Esophagus muscularis mucosa (tissue), 4 donors: ENCODE measurements around the gene C1GALT1.

ENCODE experiments used
- EP300 ChIP-seq: sonication (generic); formaldehyde crosslinking; IDR thresholded peaks from one replicate; pipeline ENCODE4 v1.6.1; 2017; ENCODE audit warnings: antibody characterized with exemption
- POLR2A ChIP-seq: fragments of 450-650 bp; IDR thresholded peaks from one replicate; pipeline ENCODE4 v1.6.1; 2017; ENCODE audit warnings: antibody characterized with exemption, moderate library complexity, mild to moderate bottlenecking, low read depth
- POLR2AphosphoS5 ChIP-seq, 2 donors: sonication (generic); formaldehyde crosslinking; IDR thresholded peaks; one replicate each; pipeline ENCODE4 v1.6.1; 2017; ENCODE audit warnings: antibody characterized with exemption in 2 of 2
- TF ChIP-seq, protein P1 (sequence below), 3 experiments: fragments of 200-600 bp in 2 of 3; fragments of 450-650 bp in 1 of 3; sonication (generic) in 2 of 3; IDR thresholded peaks; one replicate each; pipeline ENCODE4 v1.5.1; 2017 to 2019; ENCODE audit warnings: antibody characterized with exemption in 3 of 3, mild to moderate bottlenecking in 2 of 3, moderate library complexity in 1 of 3

DNA sequence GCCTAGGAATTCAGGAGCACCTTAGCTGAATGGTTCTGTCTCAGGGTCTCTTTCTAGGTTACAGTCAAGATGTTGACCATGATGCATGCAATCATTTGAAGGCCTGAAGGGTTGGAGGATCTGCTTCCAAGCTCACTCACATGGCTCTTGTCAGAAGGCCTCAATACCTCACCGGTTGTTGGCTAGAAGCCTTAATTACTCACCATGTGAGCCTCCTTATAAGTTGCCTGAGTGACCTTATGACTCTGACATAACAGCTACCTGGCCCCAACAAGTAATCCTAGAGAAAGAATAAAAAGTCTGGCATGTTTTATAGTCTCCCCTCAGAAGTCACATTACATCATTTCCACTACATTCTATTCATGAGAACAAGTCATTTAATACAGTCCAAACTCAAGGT is 3.4 kb upstream of the C1GALT1 start:
- TF ChIP-seq POLR2A (no peak), EP300 (no peak), POLR2AphosphoS5 (IDR thresholded peaks at IDR 0.05) (no peak)
- TF ChIP-seq, protein P1, sequence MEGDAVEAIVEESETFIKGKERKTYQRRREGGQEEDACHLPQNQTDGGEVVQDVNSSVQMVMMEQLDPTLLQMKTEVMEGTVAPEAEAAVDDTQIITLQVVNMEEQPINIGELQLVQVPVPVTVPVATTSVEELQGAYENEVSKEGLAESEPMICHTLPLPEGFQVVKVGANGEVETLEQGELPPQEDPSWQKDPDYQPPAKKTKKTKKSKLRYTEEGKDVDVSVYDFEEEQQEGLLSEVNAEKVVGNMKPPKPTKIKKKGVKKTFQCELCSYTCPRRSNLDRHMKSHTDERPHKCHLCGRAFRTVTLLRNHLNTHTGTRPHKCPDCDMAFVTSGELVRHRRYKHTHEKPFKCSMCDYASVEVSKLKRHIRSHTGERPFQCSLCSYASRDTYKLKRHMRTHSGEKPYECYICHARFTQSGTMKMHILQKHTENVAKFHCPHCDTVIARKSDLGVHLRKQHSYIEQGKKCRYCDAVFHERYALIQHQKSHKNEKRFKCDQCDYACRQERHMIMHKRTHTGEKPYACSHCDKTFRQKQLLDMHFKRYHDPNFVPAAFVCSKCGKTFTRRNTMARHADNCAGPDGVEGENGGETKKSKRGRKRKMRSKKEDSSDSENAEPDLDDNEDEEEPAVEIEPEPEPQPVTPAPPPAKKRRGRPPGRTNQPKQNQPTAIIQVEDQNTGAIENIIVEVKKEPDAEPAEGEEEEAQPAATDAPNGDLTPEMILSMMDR (IDR thresholded peaks at IDR 0.05): no peak
